PC-3 (cell line): Measurements from ENCODE around the gene VAT1. TPM values are rescaled to one million over a fixed set of nuclear protein-coding genes. Genes with fewer than 3 reads are reported as not detected.

Experiments used
- ATAC-seq: fragments of 200-7000 bp; cut with Tn5 transposase; 2 replicates; pipeline ENCODE4 v1.9.1; 2020; ENCODE audit warnings: mild to moderate bottlenecking, moderate library complexity
- BruUV-seq: library from RNA; stranded (reverse); fragments of 400-500 nt; replicated peaks from 2 replicates; lab custom pipeline; 2021; lab: Mats Ljungman, UMichigan
- CTCF ChIA-PET: fragments of 300-600 bp; sonication (Branson Sonifier 250); formaldehyde crosslinking; loops from one replicate; lab custom pipeline; 2022; ENCODE audit warnings: antibody characterized with exemption; lab: Charles Lee
- POLR2A ChIA-PET: fragments of 300-600 bp; sonication (Branson Sonifier 250); formaldehyde crosslinking; loops from one replicate; lab custom pipeline; 2022; ENCODE audit warnings: antibody characterized with exemption; ENCODE audit not compliant: unreplicated experiment; lab: Charles Lee
- DNase-seq: peaks from one replicate; pipeline ENCODE4 v3.0.0-alpha.2; 2015
- H2AFZ ChIP-seq: fragments of 300-600 bp; sonication (generic); 2 replicates; pipeline ENCODE4 v1.6.0; 2016; ENCODE audit warnings: antibody characterized with exemption, low read length
- H3F3A ChIP-seq: fragments of 300-600 bp; sonication (generic); one replicate; pipeline ENCODE4 v1.6.0; 2017; ENCODE audit warnings: antibody characterized with exemption, low read length, control low read depth, mild to moderate bottlenecking; ENCODE audit not compliant: unreplicated experiment
- H3K27ac ChIP-seq: fragments of 300-600 bp; sonication (generic); 2 replicates; pipeline ENCODE4 v1.5.1; 2016; ENCODE audit warnings: mild to moderate bottlenecking, low read length
- H3K27me3 ChIP-seq: fragments of 300-600 bp; sonication (generic); 2 replicates; pipeline ENCODE4 v1.6.1; 2016; ENCODE audit warnings: low read length, mixed read lengths
- H3K36me3 ChIP-seq: fragments of 300-600 bp; sonication (generic); 2 replicates; pipeline ENCODE4 v1.6.1; 2016; ENCODE audit warnings: low read depth, mixed run types, low read length, mixed read lengths
- H3K4me1 ChIP-seq: fragments of 300-600 bp; sonication (generic); 2 replicates; pipeline ENCODE4 v1.5.1; 2016; ENCODE audit warnings: low read length; ENCODE audit not compliant: insufficient read depth
- H3K4me2 ChIP-seq: fragments of 300-600 bp; sonication (generic); 2 replicates; pipeline ENCODE4 v1.6.0; 2016; ENCODE audit warnings: low read length
- H3K4me3 ChIP-seq: fragments of 300-600 bp; sonication (generic); 2 replicates; pipeline ENCODE4 v1.5.1; 2016; ENCODE audit warnings: mild to moderate bottlenecking, low read length, mixed read lengths
- H3K79me2 ChIP-seq: fragments of 300-600 bp; sonication (generic); 2 replicates; pipeline ENCODE4 v1.6.1; 2017; ENCODE audit warnings: low read length, mixed read lengths
- H3K9ac ChIP-seq: fragments of 300-600 bp; sonication (generic); 2 replicates; pipeline ENCODE4 v1.6.0; 2016; ENCODE audit warnings: mild to moderate bottlenecking, low read length
- H3K9me2 ChIP-seq: fragments of 300-600 bp; sonication (generic); replicated peaks from 2 replicates; pipeline ENCODE4 v1.6.1; 2016; ENCODE audit warnings: mixed run types, low read length, mixed read lengths
- H3K9me3 ChIP-seq: fragments of 300-600 bp; sonication (generic); 2 replicates; pipeline ENCODE4 v1.6.1; 2016; ENCODE audit warnings: low read length, mixed read lengths
- H4K20me1 ChIP-seq: fragments of 300-600 bp; sonication (generic); 2 replicates; pipeline ENCODE4 v1.6.1; 2016; ENCODE audit warnings: low read length, mixed read lengths
- EZH2 ChIP-seq: fragments of 300-600 bp; sonication (generic); IDR thresholded peaks from one replicate; pipeline ENCODE4 v1.6.1; 2017; ENCODE audit warnings: antibody characterized with exemption, mild to moderate bottlenecking, low read length; ENCODE audit not compliant: unreplicated experiment
- EZH2phosphoT487 ChIP-seq: fragments of 300-600 bp; sonication (generic); IDR thresholded peaks from 2 replicates; pipeline ENCODE4 v1.6.1; 2018; ENCODE audit warnings: mild to moderate bottlenecking, antibody characterized with exemption, low read length, borderline replicate concordance
- intact Hi-C: fragments of 100-400 bp; cut with micrococcal nuclease; formaldehyde crosslinking; loops from 2 replicates; pipeline ENCODE4 v1.9.0; 2023
- total RNA-seq: library from RNA; depleted of rRNA; stranded (reverse); fragments of >200 nt; gene quantifications from 2 replicates; pipeline ENCODE4 v1.2.3, GENCODE V29; 2014
- TF ChIP-seq, protein P1 (sequence below): fragments of 300-600 bp; sonication (generic); conservative IDR thresholded peaks from 2 replicates; pipeline ENCODE4 v1.5.1; 2017; ENCODE audit warnings: antibody characterized with exemption, low read depth, mild to moderate bottlenecking, low read length

VAT1 gene
- total RNA-seq, 1 experiment from 2014 or later = 68.1 TPM

DNA sequence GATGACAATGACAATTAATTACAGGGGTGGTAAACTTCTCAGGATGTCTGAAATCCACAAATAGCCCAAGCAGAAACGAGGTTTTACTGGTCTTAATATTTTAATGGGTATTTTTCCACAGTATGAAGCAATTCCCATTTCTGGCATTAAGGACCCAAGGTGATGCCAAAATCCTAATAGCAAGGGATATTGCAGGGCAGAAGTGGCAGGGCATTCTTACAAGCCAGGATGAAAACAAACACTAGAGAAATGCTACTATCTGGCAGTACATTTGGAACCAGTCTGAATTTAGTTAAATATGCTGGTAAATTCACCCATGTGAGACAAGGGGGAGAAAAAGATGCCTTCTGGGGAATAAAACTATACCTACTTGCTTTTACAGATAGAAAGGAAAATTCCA is 48.1 kb upstream of the VAT1 start:
- H3K9me3 ChIP-seq = no peaks in the 10 kb centered on the region
- ChIA-PET POLR2A (no interaction called here), CTCF (no interaction called here)
- no peak overlapping the region for H3K4me3 ChIP-seq
- H3K27ac ChIP-seq = no peak overlapping the region
- H3K9ac ChIP-seq = no peak overlapping the region
- no peak overlapping the region for H2AFZ ChIP-seq
- TF ChIP-seq, protein P1, sequence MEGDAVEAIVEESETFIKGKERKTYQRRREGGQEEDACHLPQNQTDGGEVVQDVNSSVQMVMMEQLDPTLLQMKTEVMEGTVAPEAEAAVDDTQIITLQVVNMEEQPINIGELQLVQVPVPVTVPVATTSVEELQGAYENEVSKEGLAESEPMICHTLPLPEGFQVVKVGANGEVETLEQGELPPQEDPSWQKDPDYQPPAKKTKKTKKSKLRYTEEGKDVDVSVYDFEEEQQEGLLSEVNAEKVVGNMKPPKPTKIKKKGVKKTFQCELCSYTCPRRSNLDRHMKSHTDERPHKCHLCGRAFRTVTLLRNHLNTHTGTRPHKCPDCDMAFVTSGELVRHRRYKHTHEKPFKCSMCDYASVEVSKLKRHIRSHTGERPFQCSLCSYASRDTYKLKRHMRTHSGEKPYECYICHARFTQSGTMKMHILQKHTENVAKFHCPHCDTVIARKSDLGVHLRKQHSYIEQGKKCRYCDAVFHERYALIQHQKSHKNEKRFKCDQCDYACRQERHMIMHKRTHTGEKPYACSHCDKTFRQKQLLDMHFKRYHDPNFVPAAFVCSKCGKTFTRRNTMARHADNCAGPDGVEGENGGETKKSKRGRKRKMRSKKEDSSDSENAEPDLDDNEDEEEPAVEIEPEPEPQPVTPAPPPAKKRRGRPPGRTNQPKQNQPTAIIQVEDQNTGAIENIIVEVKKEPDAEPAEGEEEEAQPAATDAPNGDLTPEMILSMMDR = no peak
- no peak for TF ChIP-seq EZH2
- no peak for TF ChIP-seq EZH2phosphoT487
- H3F3A ChIP-seq = no peaks in the 10 kb centered on the region
- no peaks in the 10 kb centered on the region for H3K79me2 ChIP-seq
- H3K4me1 ChIP-seq = no peaks in the 10 kb centered on the region
- no peak overlapping the region for H3K4me2 ChIP-seq
- no peaks in the 10 kb centered on the region for H3K9me2 ChIP-seq
- no peak for DNase-seq
- BruUV-seq = no TSS peak
- peaks cover 3% of the 10 kb centered on the region; the same call in 1 of the 2 replicates for H3K36me3 ChIP-seq
- no peak for ATAC-seq
- no peaks in the 10 kb centered on the region for H4K20me1 ChIP-seq
- intact Hi-C loops = no loop called here
- H3K27me3 ChIP-seq = no peaks in the 10 kb centered on the region

DNA sequence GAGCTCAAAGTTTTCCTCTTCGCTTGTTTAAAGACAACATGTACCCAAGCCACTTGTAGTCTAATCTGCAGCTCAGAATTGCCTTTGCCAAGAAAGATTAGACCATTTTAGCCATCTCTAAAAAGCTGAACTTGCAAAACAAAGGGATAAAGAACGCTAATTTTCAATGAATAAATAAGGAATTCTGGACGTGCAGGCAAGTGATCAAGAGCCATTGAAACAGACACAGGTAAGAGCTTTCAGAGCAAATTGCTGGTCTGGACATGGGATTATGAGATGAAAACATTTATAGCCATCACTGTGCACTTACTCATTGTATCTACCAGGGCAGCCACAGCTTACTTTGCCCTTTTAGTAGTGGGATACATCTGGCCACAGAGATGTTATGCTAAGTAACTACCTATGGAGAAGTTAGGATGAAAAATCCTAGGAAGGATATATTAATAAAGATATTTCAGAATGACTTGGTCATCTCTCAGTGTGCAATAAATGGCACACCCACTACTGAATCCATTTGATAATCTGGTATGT is 47.2 kb upstream of the VAT1 start:
- no peak for ATAC-seq
- CTCF ChIA-PET = no interaction called here
- H3K4me1 ChIP-seq = no peaks in the 10 kb centered on the region

More for the DNA sequence above, 47.2 kb upstream of the VAT1 start:
- TF ChIP-seq, protein P1 = no peak
- no peak for TF ChIP-seq EZH2phosphoT487
- TF ChIP-seq EZH2 = no peak
- Histone ChIP-seq H3F3A (no peaks in the 10 kb centered on the region), H3K27ac (no peak overlapping the region), H3K27me3 (no peaks in the 10 kb centered on the region), H3K9me3 (no peaks in the 10 kb centered on the region), H3K4me3 (no peak overlapping the region), H3K9me2 (no peaks in the 10 kb centered on the region), H3K9ac (no peak overlapping the region), H3K4me2 (no peak overlapping the region), H3K79me2 (no peaks in the 10 kb centered on the region), H2AFZ (no peak overlapping the region), H4K20me1 (no peaks in the 10 kb centered on the region), H3K36me3 (peaks cover 3% of the 10 kb centered on the region; the same call in 1 of the 2 replicates)
- POLR2A ChIA-PET = no interaction called here
- no peak for DNase-seq
- no TSS peak for BruUV-seq
- intact Hi-C loops = no loop called here
